A673 (cell line): ENCODE results near the gene ZC3H12D. TPM values are rescaled to one million over a fixed set of nuclear protein-coding genes. Genes with fewer than 3 reads are reported as not detected.

Experiments
- BruUV-seq: library from RNA; stranded (reverse); fragments of 400-500 nt; replicated peaks from 2 replicates; lab custom pipeline; 2021; lab: Mats Ljungman, UMichigan
- CTCF ChIA-PET: fragments of 300-600 bp; sonication (Branson Sonifier 250); formaldehyde crosslinking; loops from one replicate; lab custom pipeline; 2022; ENCODE audit warnings: antibody characterized with exemption; lab: Charles Lee
- POLR2A ChIA-PET: fragments of 300-600 bp; sonication (Branson Sonifier 250); formaldehyde crosslinking; loops from one replicate; lab custom pipeline; 2022; ENCODE audit warnings: antibody characterized with exemption; ENCODE audit not compliant: low non-redundant PET; lab: Charles Lee
- DNase-seq: peaks from one replicate; pipeline ENCODE4 v3.0.0-alpha.2; 2015; ENCODE audit warnings: low spot score
- H3K27ac ChIP-seq: fragments of 200-600 bp; sonication (generic); 2 replicates; pipeline ENCODE4 v1.5.1; 2016; ENCODE audit warnings: mixed run types, low read depth, mild to moderate bottlenecking, mixed read lengths, antibody characterized with exemption, low read length; ENCODE audit not compliant: poor library complexity, severe bottlenecking
- H3K27me3 ChIP-seq: fragments of 200-600 bp; sonication (generic); replicated peaks from 2 replicates; pipeline ENCODE4 v1.6.1; 2017; ENCODE audit warnings: mixed run types, low read depth, mild to moderate bottlenecking, mixed read lengths, antibody characterized with exemption, low read length; ENCODE audit not compliant: insufficient read depth, poor library complexity
- H3K36me3 ChIP-seq: fragments of 200-600 bp; sonication (generic); 2 replicates; pipeline ENCODE4 v1.6.1; 2016; ENCODE audit warnings: mixed run types, mild to moderate bottlenecking, mixed read lengths, antibody characterized with exemption, low read length; ENCODE audit not compliant: insufficient read depth, poor library complexity, severe bottlenecking
- H3K4me1 ChIP-seq: fragments of 200-600 bp; sonication (generic); 2 replicates; pipeline ENCODE4 v1.6.1; 2017; ENCODE audit warnings: mixed run types, mild to moderate bottlenecking, mixed read lengths, antibody characterized with exemption, low read length; ENCODE audit not compliant: insufficient read depth, poor library complexity, severe bottlenecking
- H3K4me3 ChIP-seq: fragments of 200-600 bp; sonication (generic); 2 replicates; pipeline ENCODE4 v1.5.1; 2016; ENCODE audit warnings: low read depth, mixed run types, mild to moderate bottlenecking, mixed read lengths, low read length; ENCODE audit not compliant: poor library complexity, severe bottlenecking
- H3K9me3 ChIP-seq: fragments of 200-600 bp; sonication (generic); 2 replicates; pipeline ENCODE4 v1.6.1; 2016; ENCODE audit warnings: mixed run types, low read depth, mild to moderate bottlenecking, mixed read lengths, antibody characterized with exemption, low read length; ENCODE audit not compliant: poor library complexity, severe bottlenecking
- CTCF ChIP-seq: fragments of 300-800, 200-600 bp; sonication (generic); conservative IDR thresholded peaks from 2 replicates; pipeline ENCODE4 v1.5.1; 2017; ENCODE audit warnings: low read depth, mild to moderate bottlenecking, antibody characterized with exemption, low read length, moderate library complexity, mixed read lengths
- EZH2 ChIP-seq: fragments of 200-600 bp; sonication (generic); IDR thresholded peaks from 2 replicates; pipeline ENCODE4 v1.6.1; 2017; ENCODE audit warnings: borderline replicate concordance, low read depth, mild to moderate bottlenecking, mixed read lengths, antibody characterized with exemption, low read length; ENCODE audit not compliant: poor library complexity, severe bottlenecking
- intact Hi-C: fragments of 100-400 bp; cut with micrococcal nuclease; formaldehyde crosslinking; loops from one replicate; pipeline ENCODE4 v1.10.0; 2022; ENCODE audit not compliant: unreplicated experiment
- total RNA-seq: library from RNA; stranded (reverse); gene quantifications from 2 replicates; pipeline ENCODE4 v1.2.3, GENCODE V29; 2021

Gene ZC3H12D
- total RNA-seq, 1 experiment from 2014 or later = 0.30 TPM

DNA sequence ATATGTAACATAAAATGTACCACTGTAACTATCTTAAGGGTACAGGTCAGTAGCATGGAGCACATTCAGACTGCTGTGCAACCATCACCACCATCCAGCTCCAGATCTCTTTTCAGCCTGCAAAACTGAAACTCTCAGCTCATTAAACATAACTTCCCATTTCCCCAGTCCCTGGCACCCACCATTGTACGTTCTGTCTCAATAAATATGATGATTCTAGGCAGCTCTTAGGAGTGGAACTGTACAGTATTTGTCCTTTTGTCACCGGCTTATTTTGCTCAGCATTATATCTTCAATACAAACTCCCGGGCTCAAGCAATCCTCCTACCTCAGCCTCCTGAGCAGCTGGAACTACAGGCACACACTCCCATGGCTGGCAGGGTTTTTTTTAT lies 1.5 kb downstream of the ZC3H12D start:
- H3K27ac ChIP-seq = no peak overlapping the region
- DNase-seq = no peak
- no peaks in the 10 kb centered on the region for H3K27me3 ChIP-seq
- POLR2A ChIA-PET = no interaction called here
- BruUV-seq = no TSS peak
- no peaks in the 10 kb centered on the region for H3K36me3 ChIP-seq
- H3K4me1 ChIP-seq = peaks cover 15% of the 10 kb centered on the region
- CTCF ChIA-PET = no interaction called here
- H3K4me3 ChIP-seq = no peak overlapping the region
- H3K9me3 ChIP-seq = no peaks in the 10 kb centered on the region
- intact Hi-C loops = no loop called here
- TF ChIP-seq EZH2 (no peak), CTCF (no peak)

- POLR2A ChIA-PET = no interaction called here
- no TSS peak for BruUV-seq
- CTCF ChIA-PET = no interaction called here
- TF ChIP-seq EZH2 (no peak), CTCF (no peak)
- H3K36me3 ChIP-seq = no peaks in the 10 kb centered on the region
- no peak for DNase-seq
- H3K4me3 ChIP-seq = no peak overlapping the region
- no peak overlapping the region for H3K27ac ChIP-seq
- no peaks in the 10 kb centered on the region for H3K27me3 ChIP-seq
- H3K9me3 ChIP-seq = no peaks in the 10 kb centered on the region
- intact Hi-C loops = no loop called here
- H3K4me1 ChIP-seq = peaks cover 15% of the 10 kb centered on the region
Measured at GRCh38 chr6:149482545-149483333, 2.1 kb downstream of the ZC3H12D start.

DNA sequence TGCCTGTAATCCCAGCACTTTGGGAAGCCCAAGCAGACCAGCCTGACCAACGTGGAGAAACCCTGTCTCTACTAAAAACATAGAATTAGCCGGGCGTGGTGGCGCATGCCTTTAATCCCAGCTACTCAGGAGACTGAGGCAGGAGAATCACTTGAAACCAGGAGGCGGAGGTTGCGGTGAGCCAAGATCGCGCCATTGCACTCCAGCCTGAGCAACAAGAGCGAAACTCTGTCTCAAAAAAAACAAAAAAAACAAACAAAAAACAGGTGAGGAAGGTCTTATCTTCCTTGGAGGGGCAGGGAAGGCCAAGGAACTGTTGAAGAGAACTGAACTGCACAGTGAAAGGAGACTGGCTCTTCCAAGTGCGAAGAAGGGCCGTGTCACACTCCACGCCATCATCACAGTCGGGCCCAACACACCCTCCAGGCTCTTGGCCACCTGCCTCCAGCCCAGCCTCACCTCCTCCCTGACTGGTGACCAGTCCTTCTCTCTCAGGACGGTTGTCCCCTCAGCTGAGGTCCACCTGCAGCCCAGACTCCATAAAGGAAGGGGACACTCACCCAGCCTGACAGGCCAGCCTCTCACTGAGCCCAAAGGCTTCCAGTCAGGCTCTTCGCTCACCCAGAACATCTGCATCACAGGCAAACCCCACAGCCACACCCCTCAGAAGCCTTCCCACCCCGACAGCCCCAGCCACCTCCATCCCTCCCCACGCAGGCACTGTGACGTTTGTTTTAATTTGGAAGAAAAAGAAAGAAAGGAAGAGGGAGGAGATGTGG lies 4.1 kb downstream of the ZC3H12D start:
- Histone ChIP-seq H3K4me3 (no peak overlapping the region), H3K27ac (no peak overlapping the region), H3K9me3 (no peaks in the 10 kb centered on the region), H3K27me3 (no peaks in the 10 kb centered on the region), H3K36me3 (no peaks in the 10 kb centered on the region), H3K4me1 (peaks cover 15% of the 10 kb centered on the region)
- intact Hi-C loops = no loop called here
- no peak for TF ChIP-seq EZH2
- TF ChIP-seq CTCF = no peak
- POLR2A ChIA-PET = no interaction called here
- no TSS peak for BruUV-seq
- CTCF ChIA-PET = no interaction called here
- no peak for DNase-seq
